Measurements from ENCODE around the gene NADSYN1.

Gene NADSYN1

DNA sequence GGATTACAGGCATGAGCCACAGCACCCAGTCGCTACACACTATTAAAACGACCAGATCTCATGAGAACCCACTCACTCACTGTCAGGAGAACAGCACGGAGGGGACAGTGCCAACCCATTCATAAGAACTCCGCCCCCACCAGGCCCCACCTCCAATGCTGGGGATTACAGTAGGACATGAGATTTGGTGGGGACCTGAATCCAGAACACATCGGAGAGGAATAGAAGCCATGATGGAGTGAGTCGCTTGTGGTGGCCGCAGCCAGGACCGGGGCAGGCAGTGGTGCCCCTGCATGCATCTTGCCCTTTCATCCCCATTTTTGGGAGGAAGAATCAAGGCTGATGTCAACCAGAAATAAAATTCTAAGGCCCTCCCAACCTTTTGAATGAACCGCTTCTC lies 8.7 kb downstream of the NADSYN1 start:
- whole genome bisulfite sequencing, 2 experiments (ENCODE audit: insufficient coverage in 2 of 2), result 90 to 97% methylated on average over 5 to 6 of the region's 9 CpGs
- no peaks in the 10 kb centered on the region for H3K4me1 ChIP-seq (ENCODE audit: control insufficient read depth, insufficient read depth, low read length, poor library complexity, severe bottlenecking)
- no peaks in the 10 kb centered on the region for H3K9me3 ChIP-seq (ENCODE audit: control insufficient read depth, low read length)
- H3K36me3 ChIP-seq (ENCODE audit: control insufficient read depth, insufficient read depth, low read length), result peaks cover 78% of the 10 kb centered on the region
- no peak overlapping the region for H3K4me3 ChIP-seq (ENCODE audit: extremely low read depth, insufficient read depth, low read length, poor library complexity, severe bottlenecking)
- H3K27ac ChIP-seq (ENCODE audit: low read depth, low read length, severe bottlenecking), result no peak overlapping the region

DNA sequence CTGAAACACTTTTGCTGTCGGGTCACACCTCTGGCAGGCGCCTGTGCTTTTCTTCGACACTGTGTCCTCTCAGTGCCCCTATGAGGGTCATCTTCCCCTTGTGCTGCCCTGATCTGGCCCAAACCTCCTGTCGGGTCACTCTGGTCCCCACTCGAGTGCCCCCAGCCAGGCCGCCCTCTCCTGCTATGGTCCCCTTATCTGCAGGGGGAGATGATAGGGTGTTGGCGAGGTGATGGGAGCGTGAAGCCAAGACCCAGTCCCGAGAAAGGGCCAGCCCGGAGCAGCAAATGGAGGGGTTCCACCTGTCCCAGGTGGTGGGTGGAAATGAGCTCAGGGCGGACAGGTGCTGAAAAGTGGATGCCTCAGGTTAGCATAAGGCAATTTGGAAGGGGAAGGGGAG lies 9.7 kb downstream of the NADSYN1 start:
- 86 to 96% methylated on average over 7 to 11 of the region's 11 CpGs for WGBS, 2 experiments (ENCODE audit: insufficient coverage in 2 of 2)

DNA sequence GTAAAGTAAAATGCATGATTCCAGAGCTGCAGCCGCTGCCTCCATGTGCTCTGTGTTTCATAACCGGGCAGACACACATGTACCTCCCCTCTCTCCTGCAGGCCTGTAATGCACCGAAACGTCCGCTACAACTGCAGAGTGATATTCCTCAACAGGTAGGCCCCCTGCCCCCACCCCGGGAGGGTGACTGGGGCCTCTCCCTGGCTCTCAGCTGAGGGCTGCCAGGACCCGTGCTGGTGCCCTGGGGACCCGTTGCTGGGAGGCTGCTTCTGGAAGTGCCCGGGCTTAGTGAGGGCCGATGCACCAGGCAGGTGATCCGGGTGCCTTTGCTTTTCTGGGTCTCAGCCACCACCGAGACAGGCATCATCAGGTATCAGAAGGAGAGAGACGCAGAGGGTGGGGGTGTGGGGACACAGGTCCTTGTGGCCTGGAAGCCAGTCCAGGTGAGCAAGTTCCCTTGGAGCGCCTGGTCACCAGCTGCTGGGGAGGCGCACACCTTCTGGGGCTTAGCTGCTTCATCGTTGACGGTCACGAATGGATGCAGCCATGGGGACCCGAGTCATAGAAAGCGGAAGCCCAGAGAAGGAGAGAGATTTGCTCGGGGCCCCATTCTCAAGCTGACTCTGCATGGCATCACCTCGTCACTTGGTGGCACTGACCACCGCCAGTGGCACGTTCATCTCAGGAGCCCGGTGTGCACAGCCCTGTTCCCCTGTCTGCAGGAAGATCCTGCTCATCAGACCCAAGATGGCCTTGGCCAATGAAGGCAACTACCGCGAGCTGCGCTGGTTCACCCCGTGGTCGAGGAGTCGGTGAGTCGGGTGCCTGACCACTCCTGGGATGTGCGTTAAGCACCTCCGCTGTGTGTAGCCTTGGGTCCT lies 10.6 kb downstream of the NADSYN1 start:
- WGBS, 2 experiments (ENCODE audit: insufficient coverage in 2 of 2), result 92 to 95% methylated on average over 32 of the region's 34 CpGs

More for the DNA sequence above, 9.7 kb downstream of the NADSYN1 start:
- H3K4me1 ChIP-seq (ENCODE audit: control insufficient read depth, insufficient read depth, low read length, poor library complexity, severe bottlenecking), result no peaks in the 10 kb centered on the region
- no peak overlapping the region for H3K4me3 ChIP-seq (ENCODE audit: extremely low read depth, insufficient read depth, low read length, poor library complexity, severe bottlenecking)
- no peak overlapping the region for H3K27ac ChIP-seq (ENCODE audit: low read depth, low read length, severe bottlenecking)
- no peaks in the 10 kb centered on the region for H3K9me3 ChIP-seq (ENCODE audit: control insufficient read depth, low read length)
- peaks cover 78% of the 10 kb centered on the region for H3K36me3 ChIP-seq (ENCODE audit: control insufficient read depth, insufficient read depth, low read length)

DNA sequence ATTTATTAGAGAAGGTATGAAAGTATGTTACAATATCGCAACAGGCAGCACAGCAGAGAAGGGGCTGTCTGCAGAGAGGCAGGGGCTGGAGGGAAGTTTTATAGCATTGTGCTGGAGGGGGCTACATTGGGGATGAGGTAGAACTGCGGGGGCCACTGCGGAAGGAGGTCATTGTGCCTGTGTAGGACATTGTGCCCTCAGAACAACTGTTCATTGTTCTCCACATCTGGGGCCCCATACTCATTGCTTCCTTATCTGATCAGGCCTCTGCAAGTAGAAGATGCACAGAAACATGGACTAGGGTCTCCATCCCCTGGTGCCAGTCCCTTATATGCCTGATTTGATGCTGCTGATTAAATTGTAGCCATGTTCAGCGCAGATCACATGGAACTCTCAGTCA lies 12.1 kb downstream of the NADSYN1 start:
- Histone ChIP-seq H3K36me3 (ENCODE audit: control insufficient read depth, insufficient read depth, low read length) (peaks cover 56% of the 10 kb centered on the region), H3K4me1 (ENCODE audit: control insufficient read depth, insufficient read depth, low read length, poor library complexity, severe bottlenecking) (no peaks in the 10 kb centered on the region), H3K9me3 (ENCODE audit: control insufficient read depth, low read length) (peaks cover 5% of the 10 kb centered on the region), H3K27ac (ENCODE audit: low read depth, low read length, severe bottlenecking) (no peak overlapping the region), H3K4me3 (ENCODE audit: extremely low read depth, insufficient read depth, low read length, poor library complexity, severe bottlenecking) (no peak overlapping the region)
- WGBS, 2 experiments (ENCODE audit: insufficient coverage in 2 of 2), result 97 to 100% methylated on average over 4 of the region's 4 CpGs

More for the DNA sequence above, 10.6 kb downstream of the NADSYN1 start:
- Histone ChIP-seq H3K27ac (ENCODE audit: low read depth, low read length, severe bottlenecking) (no peak overlapping the region), H3K4me3 (ENCODE audit: extremely low read depth, insufficient read depth, low read length, poor library complexity, severe bottlenecking) (no peak overlapping the region), H3K36me3 (ENCODE audit: control insufficient read depth, insufficient read depth, low read length) (peaks cover 70% of the 10 kb centered on the region), H3K9me3 (ENCODE audit: control insufficient read depth, low read length) (no peaks in the 10 kb centered on the region), H3K4me1 (ENCODE audit: control insufficient read depth, insufficient read depth, low read length, poor library complexity, severe bottlenecking) (no peaks in the 10 kb centered on the region)

DNA sequence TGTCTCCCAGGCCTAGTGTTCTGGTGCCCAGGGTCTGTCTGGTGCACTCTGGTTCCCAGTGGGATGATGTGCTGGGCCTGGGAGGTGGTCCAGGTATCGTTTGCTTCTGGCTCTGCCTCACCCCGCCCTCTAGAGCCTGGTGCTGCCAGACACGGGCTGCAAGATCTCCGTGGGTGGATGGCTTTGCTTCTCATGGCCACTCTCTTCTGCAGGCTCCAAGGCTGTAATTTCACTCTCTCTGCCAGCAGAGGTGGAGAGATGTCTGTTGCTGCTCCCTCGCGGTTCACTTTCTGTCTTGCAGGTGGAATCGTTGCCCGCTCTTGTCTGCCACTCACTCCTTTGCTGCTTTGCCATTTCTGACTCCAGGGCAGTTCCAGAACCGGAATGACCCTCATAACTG lies 13.4 kb downstream of the NADSYN1 start:
- Histone ChIP-seq H3K4me3 (ENCODE audit: extremely low read depth, insufficient read depth, low read length, poor library complexity, severe bottlenecking) (no peak overlapping the region), H3K27ac (ENCODE audit: low read depth, low read length, severe bottlenecking) (no peak overlapping the region), H3K9me3 (ENCODE audit: control insufficient read depth, low read length) (peaks cover 5% of the 10 kb centered on the region), H3K36me3 (ENCODE audit: control insufficient read depth, insufficient read depth, low read length) (peaks cover 43% of the 10 kb centered on the region), H3K4me1 (ENCODE audit: control insufficient read depth, insufficient read depth, low read length, poor library complexity, severe bottlenecking) (peaks cover 4% of the 10 kb centered on the region)
- WGBS, 2 experiments (ENCODE audit: insufficient coverage in 2 of 2), result 91 to 94% methylated on average over 5 to 8 of the region's 9 CpGs

DNA sequence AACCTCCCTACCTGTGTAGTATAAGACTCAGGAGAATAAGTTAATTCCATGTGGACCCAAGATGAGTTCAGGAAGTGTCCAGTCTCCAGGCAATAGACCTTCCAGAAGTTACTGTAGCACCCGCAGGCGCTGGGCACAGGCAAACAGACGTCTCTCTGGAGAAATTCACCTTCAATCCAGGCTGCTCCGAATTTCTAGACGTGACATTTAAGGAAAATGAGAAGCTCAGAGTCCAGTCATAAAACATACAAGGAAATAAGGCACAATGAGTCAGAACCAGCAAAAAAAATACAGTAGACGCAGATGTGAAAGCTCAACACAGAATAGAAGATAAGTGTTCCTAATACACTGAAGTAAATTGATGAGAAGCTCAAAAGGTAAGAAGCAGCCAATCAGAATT lies 14.2 kb downstream of the NADSYN1 start:
- 96 to 98% methylated on average over 5 of the region's 6 CpGs for WGBS, 2 experiments (ENCODE audit: insufficient coverage in 2 of 2)
- peaks cover 5% of the 10 kb centered on the region for H3K9me3 ChIP-seq (ENCODE audit: control insufficient read depth, low read length)
- H3K4me3 ChIP-seq (ENCODE audit: extremely low read depth, insufficient read depth, low read length, poor library complexity, severe bottlenecking), result no peak overlapping the region
- peaks cover 46% of the 10 kb centered on the region for H3K36me3 ChIP-seq (ENCODE audit: control insufficient read depth, insufficient read depth, low read length)
- no peak overlapping the region for H3K27ac ChIP-seq (ENCODE audit: low read depth, low read length, severe bottlenecking)
- peaks cover 4% of the 10 kb centered on the region for H3K4me1 ChIP-seq (ENCODE audit: control insufficient read depth, insufficient read depth, low read length, poor library complexity, severe bottlenecking)

DNA sequence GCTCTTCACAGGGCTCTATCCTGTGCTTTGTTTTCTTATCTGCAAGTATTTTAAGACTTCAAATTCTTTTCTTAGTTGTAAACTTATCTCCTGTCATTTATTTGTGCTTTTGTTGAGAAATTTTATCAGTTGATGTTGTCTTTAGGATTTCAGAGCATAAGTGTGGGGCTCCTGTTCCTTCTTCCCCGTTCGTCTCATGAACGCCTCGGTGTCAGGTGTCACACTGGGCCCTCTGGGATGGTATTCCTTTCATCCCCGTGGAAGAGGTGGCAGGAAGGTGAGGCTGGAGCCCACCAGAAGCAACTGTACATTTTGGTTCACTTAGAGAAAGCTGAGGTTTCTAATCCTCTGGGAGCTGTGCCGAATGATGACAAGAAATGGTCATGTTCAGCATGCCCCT lies 17.9 kb downstream of the NADSYN1 start:
- peaks cover 62% of the 10 kb centered on the region for H3K36me3 ChIP-seq (ENCODE audit: control insufficient read depth, insufficient read depth, low read length)
- WGBS, 2 experiments (ENCODE audit: insufficient coverage in 2 of 2), result 74 to 90% methylated on average over 2 to 6 of the region's 6 CpGs

DNA sequence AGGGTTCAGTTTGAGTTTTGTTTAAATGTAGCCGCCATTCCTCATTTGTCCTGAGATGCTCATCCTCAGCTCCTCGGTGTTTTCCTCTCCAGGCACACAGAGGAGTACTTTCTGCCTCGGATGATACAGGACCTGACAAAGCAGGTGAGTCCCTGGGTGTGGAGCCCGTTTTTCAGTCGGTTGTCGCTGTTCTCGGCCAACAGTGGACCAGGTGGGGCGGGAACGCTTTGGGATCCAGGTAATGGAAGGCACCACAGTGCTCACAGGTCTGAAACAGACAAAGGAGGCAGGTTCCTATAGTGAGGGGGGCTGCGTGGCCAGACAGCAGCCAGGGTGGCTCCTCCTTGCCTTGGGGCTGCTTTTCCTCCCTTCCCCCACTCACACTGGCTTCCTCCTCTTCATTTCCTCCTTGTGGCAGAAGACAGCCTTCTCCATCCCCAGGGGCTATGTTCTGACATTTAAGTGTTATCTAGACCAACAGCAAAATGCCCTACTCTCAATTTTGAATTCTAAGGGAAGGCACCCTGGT lies 19.4 kb downstream of the NADSYN1 start:
- peaks cover 61% of the 10 kb centered on the region for H3K36me3 ChIP-seq (ENCODE audit: control insufficient read depth, insufficient read depth, low read length)
- 88 to 90% methylated on average over 9 to 10 of the region's 10 CpGs for WGBS, 2 experiments (ENCODE audit: insufficient coverage in 2 of 2)
- H3K4me3 ChIP-seq (ENCODE audit: extremely low read depth, insufficient read depth, low read length, poor library complexity, severe bottlenecking), result no peak overlapping the region
- peaks cover 8% of the 10 kb centered on the region for H3K4me1 ChIP-seq (ENCODE audit: control insufficient read depth, insufficient read depth, low read length, poor library complexity, severe bottlenecking)
- peaks cover 5% of the 10 kb centered on the region for H3K9me3 ChIP-seq (ENCODE audit: control insufficient read depth, low read length)
- no peak overlapping the region for H3K27ac ChIP-seq (ENCODE audit: low read depth, low read length, severe bottlenecking)

More for the DNA sequence above, 17.9 kb downstream of the NADSYN1 start:
- no peak overlapping the region for H3K4me3 ChIP-seq (ENCODE audit: extremely low read depth, insufficient read depth, low read length, poor library complexity, severe bottlenecking)
- peaks cover 8% of the 10 kb centered on the region for H3K4me1 ChIP-seq (ENCODE audit: control insufficient read depth, insufficient read depth, low read length, poor library complexity, severe bottlenecking)
- H3K9me3 ChIP-seq (ENCODE audit: control insufficient read depth, low read length), result peaks cover 5% of the 10 kb centered on the region
- H3K27ac ChIP-seq (ENCODE audit: low read depth, low read length, severe bottlenecking), result no peak overlapping the region

DNA sequence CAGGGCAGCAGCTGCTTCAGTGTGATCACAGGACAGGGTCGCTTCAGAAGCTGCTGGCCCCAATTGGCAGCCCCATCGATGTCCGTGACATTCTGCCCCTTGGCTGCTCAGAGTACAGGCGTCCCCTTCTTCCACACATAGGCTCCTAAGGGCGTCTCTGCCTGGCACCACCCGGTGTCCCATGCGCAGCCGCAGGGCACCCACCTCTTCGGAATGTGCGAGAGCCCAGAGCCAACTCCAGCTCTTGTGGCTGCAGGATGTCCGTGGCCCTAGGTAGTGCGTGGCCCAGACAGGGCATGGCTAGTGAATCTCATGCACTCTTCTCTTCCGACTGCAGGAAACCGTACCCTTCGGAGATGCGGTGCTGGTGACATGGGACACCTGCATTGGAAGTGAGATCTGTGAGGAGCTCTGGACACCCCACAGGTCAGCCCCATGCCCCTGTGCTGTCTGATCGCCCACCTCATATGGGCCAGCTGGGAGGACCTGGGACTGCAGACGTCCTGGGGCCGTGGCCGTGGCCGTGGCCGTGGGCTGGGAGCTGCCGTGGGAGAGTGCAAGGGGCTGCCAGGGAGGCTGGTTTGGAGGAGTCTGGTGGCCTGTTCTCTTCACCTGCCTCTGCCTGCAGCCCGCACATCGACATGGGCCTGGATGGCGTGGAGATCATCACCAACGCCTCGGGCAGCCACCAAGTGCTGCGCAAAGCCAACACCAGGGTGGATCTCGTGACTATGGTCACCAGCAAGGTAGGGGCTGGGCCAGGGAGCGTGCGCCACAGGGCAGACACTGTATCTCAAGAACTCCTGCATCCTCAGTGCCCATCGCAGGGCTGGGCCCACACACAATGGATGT lies 20.2 kb downstream of the NADSYN1 start:
- H3K36me3 ChIP-seq (ENCODE audit: control insufficient read depth, insufficient read depth, low read length), result peaks cover 65% of the 10 kb centered on the region
- WGBS, 2 experiments (ENCODE audit: insufficient coverage in 2 of 2), result 96 to 97% methylated on average over 26 to 33 of the region's 33 CpGs

DNA sequence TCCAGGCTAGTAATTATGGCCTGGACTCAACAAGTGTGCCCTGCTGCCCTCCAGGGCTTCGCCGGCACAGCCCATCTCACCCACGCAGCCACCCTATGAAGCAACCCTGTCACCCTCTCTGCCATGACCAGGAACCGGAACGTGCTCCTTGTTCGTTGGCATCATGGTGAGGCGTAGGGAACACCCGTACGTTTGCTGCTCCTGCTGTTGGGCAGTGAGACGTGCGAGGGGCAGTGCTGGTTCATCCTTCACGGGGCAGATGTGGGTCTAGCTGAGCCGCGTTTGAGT lies 20.7 kb downstream of the NADSYN1 start:
- H3K4me1 ChIP-seq (ENCODE audit: control insufficient read depth, insufficient read depth, low read length, poor library complexity, severe bottlenecking), result peaks cover 8% of the 10 kb centered on the region
- peaks cover 4% of the 10 kb centered on the region for H3K9me3 ChIP-seq (ENCODE audit: control insufficient read depth, low read length)
- H3K36me3 ChIP-seq (ENCODE audit: control insufficient read depth, insufficient read depth, low read length), result peaks cover 71% of the 10 kb centered on the region
- H3K27ac ChIP-seq (ENCODE audit: low read depth, low read length, severe bottlenecking), result no peak overlapping the region
- WGBS, 2 experiments (ENCODE audit: insufficient coverage in 2 of 2), result 96 to 97% methylated on average over 14 of the region's 14 CpGs
- H3K4me3 ChIP-seq (ENCODE audit: extremely low read depth, insufficient read depth, low read length, poor library complexity, severe bottlenecking), result no peak overlapping the region

More for the DNA sequence above, 20.2 kb downstream of the NADSYN1 start:
- H3K9me3 ChIP-seq (ENCODE audit: control insufficient read depth, low read length), result peaks cover 5% of the 10 kb centered on the region
- H3K4me1 ChIP-seq (ENCODE audit: control insufficient read depth, insufficient read depth, low read length, poor library complexity, severe bottlenecking), result peaks cover 8% of the 10 kb centered on the region
- H3K27ac ChIP-seq (ENCODE audit: low read depth, low read length, severe bottlenecking), result no peak overlapping the region
- no peak overlapping the region for H3K4me3 ChIP-seq (ENCODE audit: extremely low read depth, insufficient read depth, low read length, poor library complexity, severe bottlenecking)

All from mesodermal cell (in vitro differentiated cells).